HFF-Myc (cell line): Measurements from ENCODE around the gene ZNF816.
"Not testable (repeated sequence)": the region's sequence is repeated elsewhere in the genome, so short reads cannot be mapped to it uniquely, and the experiment has no call there.

Experiments used
- DNase-seq: peaks from one replicate; pipeline ENCODE4 v3.0.0-alpha.2; 2011; ENCODE audit warnings: low read depth; ENCODE audit errors: extremely low read depth
- H3K4me3 ChIP-seq: replicated peaks from 2 replicates; pipeline ENCODE4 v1.5.1; 2011; ENCODE audit warnings: low read depth, mild to moderate bottlenecking, control low read depth, low read length
- TF ChIP-seq, protein P1 (sequence below): IDR thresholded peaks from 2 replicates; pipeline ENCODE4 v1.5.1; 2012; ENCODE audit warnings: mild to moderate bottlenecking, low read depth, low read length, control low read depth; ENCODE audit errors: missing control alignments

The ZNF816 gene

GRCh38 chr19:52942386-52943133, 20.1 kb downstream of the ZNF816 start:
- no peak for DNase-seq
- peak overlapping the region; percentile 54 for H3K4me3 ChIP-seq
- TF ChIP-seq, protein P1, sequence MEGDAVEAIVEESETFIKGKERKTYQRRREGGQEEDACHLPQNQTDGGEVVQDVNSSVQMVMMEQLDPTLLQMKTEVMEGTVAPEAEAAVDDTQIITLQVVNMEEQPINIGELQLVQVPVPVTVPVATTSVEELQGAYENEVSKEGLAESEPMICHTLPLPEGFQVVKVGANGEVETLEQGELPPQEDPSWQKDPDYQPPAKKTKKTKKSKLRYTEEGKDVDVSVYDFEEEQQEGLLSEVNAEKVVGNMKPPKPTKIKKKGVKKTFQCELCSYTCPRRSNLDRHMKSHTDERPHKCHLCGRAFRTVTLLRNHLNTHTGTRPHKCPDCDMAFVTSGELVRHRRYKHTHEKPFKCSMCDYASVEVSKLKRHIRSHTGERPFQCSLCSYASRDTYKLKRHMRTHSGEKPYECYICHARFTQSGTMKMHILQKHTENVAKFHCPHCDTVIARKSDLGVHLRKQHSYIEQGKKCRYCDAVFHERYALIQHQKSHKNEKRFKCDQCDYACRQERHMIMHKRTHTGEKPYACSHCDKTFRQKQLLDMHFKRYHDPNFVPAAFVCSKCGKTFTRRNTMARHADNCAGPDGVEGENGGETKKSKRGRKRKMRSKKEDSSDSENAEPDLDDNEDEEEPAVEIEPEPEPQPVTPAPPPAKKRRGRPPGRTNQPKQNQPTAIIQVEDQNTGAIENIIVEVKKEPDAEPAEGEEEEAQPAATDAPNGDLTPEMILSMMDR = no peak

DNA sequence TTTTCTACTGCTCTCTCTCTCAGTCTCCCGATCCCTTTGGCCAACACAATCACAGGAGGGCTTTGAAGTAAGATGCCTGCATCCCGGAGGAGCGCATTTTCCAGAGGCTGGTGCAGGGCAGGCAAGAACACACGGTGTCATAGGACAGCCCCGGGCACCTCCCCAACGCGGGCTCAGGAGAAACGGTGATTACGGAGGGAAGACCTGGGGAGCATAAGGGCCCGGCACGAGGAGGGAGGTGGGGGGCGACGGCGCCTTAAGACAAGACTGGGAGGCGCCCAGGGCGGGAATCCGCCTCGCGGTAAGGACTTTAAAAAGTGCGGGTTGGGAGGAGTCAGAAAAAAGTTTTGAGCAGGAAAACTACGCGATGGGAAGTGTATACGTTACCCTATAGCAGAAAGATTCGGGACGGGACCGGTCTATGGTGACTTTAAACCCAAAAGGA, 20.7 kb downstream of the ZNF816 start:
- H3K4me3 ChIP-seq = peak overlapping the region; percentile 54
- DNase-seq = no peak
- TF ChIP-seq, protein P1 = no peak

DNA sequence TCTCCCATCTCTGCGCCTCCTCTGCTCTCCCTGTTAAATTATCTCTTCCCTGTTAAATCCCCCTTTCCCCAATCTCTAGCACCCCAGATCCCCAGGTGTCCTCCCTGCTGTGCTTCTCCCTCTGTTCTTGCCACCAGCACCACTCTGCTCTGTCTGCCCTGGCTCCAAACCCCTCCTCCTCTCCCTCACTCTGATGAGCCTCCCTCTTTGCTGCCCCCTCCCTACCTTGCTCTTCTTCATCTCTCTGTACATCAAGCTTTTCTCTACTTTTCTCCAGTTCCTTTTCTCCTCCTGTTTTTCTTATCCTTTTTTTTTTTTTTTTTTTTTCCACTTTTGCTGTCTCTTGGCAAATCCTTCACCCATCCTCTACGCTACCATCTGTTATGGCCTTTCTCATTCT, 21.2 kb downstream of the ZNF816 start:
- not testable (repeated sequence) for DNase-seq
- H3K4me3 ChIP-seq = peak overlapping the region; percentile 54

DNA sequence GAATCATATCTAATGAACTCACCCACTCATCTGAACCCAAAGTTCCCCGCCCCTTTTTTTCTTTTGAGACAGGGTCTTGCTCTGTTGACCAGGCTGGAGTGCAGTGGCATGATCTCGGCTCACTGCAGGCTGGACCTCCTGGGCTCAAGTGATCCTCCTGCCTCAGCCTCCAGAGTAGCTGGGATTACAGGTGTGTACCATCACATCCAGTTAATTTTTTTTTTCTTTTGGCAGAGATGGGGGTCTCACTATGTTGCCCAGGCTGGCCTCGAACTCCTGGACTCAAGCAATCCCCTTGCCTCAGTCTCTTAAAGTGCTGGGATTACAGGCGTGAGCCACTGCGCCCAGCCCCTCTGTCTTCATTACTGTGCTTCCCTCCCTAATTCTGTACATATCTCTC, 21.8 kb downstream of the ZNF816 start:
- H3K4me3 ChIP-seq, DNase-seq: not testable (repeated sequence)

GRCh38 chr19:52938761-52939160, 23.9 kb downstream of the ZNF816 start:
- no peak overlapping the region for H3K4me3 ChIP-seq
- DNase-seq = no peak
- TF ChIP-seq, protein P1 = no peak

DNA sequence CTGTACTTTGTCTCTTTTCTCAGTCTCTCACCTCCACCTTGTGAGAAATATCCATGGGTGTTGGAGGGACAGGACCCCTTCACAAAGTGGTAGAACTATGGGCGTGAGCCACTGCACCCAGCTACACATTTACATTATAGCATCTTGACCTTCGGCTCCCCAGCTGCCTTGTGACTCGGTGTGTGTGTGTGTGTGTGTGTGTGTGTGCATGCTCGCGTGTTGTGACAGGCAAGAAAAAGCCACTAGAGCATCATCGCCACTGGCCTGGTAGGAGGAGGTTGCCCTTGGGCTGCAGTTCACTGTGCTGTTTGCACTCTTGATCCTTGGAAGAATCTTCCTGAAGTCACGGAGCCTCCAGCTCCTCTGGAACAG, 25.7 kb downstream of the ZNF816 start:
- TF ChIP-seq, protein P1 = no peak
- DNase-seq = no peak
- no peak overlapping the region for H3K4me3 ChIP-seq

- TF ChIP-seq, protein P1 = no peak
- DNase-seq = no peak
- H3K4me3 ChIP-seq = no peak overlapping the region
Observed at GRCh38 chr19:52936151-52936953, 26.3 kb downstream of the ZNF816 start.

DNA sequence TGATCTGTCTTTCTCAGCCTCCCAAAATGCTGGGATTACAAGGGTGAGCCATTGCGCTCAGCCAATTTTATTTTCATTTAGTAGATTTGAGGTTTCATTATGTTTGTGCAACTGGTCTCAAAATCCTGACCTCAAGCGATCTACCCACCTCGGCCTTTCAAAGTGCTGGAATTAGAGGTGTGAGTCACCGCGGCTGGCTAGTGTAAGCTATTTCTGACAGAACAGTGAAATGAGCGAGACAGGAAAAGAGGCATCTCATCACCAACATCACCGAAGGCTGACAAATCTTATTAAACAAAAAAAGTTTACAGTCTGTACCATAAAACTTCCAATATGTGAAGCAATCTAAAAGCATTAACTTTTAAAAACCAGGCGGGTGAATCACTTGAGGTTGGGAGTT, 27.2 kb downstream of the ZNF816 start:
- no peak overlapping the region for H3K4me3 ChIP-seq
- DNase-seq = no peak
- TF ChIP-seq, protein P1 = no peak

GRCh38 chr19:52924641-52925040, 38.0 kb downstream of the ZNF816 start:
- not testable (repeated sequence) for H3K4me3 ChIP-seq, DNase-seq
